Stimulated activated CD8-positive, alpha-beta memory T cell treated with anti-CD3 and anti-CD28 coated beads, Interleukin-2, amount 100 ng/mL, for 1 hour (primary cell): ENCODE results near the gene TNK1.

ENCODE experiments used
- DNase-seq, 2 donors: peaks; one replicate each; pipeline ENCODE4 v3.0.0-alpha.2; 2020; ENCODE audit warnings: low read depth in 2 of 2

The TNK1 gene

DNA sequence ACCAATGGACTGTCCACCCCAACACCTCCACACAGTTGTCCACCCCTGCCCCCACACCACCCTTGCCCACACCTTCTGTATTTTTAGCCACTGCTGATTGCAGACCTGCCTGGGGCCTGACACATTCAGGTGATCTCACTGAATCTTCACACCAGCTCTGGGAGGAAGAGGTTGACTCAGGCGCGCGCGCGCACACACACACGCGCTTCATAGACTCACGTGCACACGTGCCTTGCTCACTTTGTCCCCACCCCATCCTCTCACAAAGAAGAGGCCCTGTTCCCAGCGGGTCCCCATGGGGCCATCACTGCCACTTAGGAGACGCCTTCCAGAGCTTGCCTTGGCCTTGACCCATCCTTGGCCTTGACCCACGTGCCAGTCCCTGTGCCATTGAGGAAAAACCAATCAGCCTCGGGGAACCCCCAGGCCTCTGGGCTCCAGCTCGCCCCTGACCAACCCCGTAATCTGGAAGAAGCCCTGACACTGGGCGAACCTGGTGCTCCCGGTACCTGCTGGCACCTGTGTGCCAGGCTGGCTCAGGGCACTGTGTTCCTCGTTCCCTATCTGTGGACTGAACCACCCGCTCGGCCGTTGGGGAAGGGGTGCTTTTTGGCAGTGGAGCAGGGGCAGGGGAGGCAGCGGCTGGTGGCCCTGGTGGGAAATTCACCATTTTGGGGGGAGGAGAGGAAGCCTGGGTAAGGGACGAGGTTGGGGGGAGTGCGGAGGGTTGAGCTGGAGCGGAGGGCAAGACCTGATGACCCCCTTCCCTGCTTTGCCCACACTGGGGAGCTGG is 29.9 kb downstream of the TNK1 start:
- no peak for DNase-seq

DNA sequence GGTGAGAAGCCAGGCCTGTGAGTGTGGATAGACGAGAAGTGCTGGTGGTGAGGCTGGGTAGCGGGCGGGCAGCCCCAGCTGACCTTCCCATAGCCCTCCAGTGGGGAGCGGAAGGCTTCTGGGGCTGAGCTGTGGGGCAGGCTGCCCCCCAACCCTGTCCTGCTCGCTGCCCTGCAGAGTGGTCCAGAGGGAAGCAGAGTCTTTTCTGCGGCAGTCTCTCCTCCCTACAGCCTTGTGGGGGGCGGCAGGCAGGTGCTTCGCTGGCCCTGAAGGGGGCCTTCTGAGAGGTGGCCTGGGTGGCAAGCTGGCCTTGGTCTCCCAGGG is 30.5 kb downstream of the TNK1 start:
- DNase-seq = no peak

- no peak for DNase-seq
Observed at GRCh38 chr17:7413346-7413985, 32.6 kb downstream of the TNK1 start.

DNA sequence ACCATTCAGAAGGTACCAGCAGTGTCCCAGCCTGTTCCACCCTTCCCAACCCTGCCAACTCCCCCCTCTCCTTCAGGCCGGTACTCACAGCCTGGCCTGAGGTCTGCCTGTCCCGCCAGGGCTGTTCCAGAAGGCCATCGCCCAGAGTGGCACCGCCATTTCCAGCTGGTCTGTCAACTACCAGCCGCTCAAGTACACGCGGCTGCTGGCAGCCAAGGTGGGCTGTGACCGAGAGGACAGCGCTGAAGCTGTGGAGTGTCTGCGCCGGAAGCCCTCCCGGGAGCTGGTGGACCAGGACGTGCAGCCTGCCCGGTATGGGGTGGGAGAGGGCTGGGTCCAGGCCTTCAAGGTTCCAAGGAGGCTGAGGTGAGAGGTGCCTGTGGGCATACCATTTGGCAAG is 33.9 kb downstream of the TNK1 start:
- no peak for DNase-seq

GRCh38 chr17:7415784-7416183 is 34.9 kb downstream of the TNK1 start:
- no peak for DNase-seq

- no peak for DNase-seq
Observed at GRCh38 chr17:7416323-7416722, 35.4 kb downstream of the TNK1 start.

GRCh38 chr17:7417056-7417655 is 36.3 kb downstream of the TNK1 start:
- DNase-seq = no peak

DNA sequence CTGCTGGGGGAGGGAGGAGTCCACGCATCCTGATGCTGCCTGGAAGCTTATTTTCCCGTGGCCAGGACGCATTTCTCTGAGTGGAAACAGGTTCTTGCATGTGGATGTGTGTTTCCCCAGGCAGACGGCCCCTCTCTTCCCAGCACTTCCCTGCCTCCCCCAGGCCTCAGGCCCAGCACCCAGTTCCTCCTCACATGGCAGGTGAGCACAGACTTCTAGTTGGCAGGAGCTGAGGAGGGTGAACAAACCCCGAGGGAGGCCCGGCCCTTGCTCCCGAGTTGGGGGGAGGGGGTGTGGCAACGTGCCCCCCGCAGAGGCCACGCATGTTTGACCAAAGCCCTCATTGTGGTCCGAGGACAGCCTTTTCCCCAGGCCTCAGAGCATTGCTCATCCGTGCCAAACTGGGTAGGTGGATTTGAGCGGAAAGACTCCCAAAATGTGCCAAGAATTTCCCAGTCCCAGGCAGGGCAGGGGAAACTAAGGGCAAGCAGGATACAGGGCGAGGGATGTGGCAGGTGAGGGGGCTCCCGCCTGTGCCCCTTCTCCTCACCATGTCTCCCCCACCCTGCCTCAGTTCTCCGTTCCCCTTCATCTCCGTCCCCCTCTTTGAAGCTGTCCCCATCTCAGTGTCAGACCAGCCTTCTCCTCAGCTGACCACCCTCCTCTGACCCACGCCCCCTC is 37.7 kb downstream of the TNK1 start:
- no peak for DNase-seq

- DNase-seq = no peak
Observed at GRCh38 chr17:7419819-7420610, 39.1 kb downstream of the TNK1 start, which contains the start of gene SPEM1. SPEM1 (plus strand) TSS chr17:7420324; CDS start chr17:7420385, 61 bp downstream.

- no peak for DNase-seq
Observed at GRCh38 chr17:7421186-7421585, 40.3 kb downstream of the TNK1 start.

GRCh38 chr17:7423679-7424078 is 42.8 kb downstream of the TNK1 start:
- no peak for DNase-seq

GRCh38 chr17:7425316-7425715 is 44.4 kb downstream of the TNK1 start, which contains the start of gene SPEM2:
SPEM2 (plus strand) TSS chr17:7425616; CDS start chr17:7425689, 73 bp downstream.
- no peak for DNase-seq

DNA sequence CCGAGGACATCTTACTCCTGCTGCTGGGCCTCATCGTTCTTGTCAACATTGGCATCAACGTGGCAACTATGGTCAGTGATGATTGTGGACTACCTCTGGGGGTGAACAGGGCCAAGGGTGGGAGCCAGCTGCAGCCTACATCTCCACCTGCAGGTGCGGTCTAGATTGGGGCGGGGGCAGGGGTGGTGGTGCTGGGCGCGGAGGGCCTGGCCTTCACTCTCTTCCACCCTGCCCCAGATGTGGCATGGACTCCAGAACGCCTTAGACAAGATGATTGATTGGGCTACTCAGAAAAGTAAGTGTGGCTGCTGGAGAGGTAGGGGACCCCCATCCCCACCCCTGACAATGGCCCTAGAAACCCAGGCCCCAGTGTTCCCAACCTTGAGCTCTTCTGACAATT is 44.9 kb downstream of the TNK1 start:
- no peak for DNase-seq

DNA sequence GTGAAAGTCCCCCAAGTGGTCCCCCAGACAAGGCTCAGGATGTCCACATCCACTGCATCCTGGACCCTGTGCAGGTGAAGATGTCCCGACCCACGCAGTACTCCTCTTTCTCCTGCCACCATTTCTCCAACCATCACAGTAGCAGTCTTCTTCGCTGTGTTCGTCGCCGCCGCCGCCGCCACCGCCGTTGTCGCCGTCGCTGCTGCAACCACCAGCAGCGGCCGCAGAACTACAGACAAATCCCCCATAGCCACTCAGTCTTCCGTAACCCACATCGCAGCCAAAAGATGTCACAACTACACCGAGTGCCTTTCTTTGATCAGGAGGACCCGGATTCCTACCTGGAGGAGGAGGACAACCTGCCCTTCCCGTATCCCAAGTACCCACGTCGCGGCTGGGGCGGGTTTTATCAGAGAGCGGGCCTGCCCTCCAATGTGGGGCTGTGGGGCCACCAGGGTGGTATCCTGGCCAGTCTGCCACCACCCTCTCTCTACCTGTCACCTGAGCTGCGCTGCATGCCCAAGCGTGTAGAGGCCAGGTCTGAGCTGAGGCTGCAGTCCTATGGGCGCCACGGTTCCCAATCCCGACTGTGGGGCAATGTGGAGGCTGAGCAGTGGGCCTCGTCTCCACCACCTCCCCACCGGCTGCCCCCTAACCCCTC is 45.4 kb downstream of the TNK1 start:
- DNase-seq = no peak

- DNase-seq = no peak
Observed at GRCh38 chr17:7426896-7427489, 46.1 kb downstream of the TNK1 start.

DNA sequence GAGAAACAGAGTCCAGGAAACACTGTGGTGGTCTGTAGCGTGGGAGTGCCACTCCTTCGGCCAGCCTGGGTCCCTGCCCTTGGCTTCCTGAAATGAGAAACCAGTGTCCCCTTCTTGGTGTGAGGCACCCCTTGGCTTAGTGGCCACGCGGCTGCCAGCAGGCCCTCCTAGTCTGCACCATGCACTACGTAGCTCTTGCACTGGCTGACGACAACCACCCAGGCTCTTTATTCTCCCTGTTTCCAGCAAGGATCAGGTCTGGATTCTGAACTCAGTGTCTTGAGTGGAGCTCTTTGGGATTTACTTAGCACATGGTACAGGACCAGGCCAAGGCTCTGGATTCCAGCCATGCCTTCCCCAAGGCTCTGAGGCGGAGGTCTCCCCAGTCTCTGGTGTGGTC is 46.7 kb downstream of the TNK1 start:
- DNase-seq = no peak

- no peak for DNase-seq
Observed at GRCh38 chr17:7428557-7428956, 47.7 kb downstream of the TNK1 start, which contains the start of gene SPEM3. SPEM3 (plus strand) TSS chr17:7428857; CDS start chr17:7428903, 46 bp downstream.

DNA sequence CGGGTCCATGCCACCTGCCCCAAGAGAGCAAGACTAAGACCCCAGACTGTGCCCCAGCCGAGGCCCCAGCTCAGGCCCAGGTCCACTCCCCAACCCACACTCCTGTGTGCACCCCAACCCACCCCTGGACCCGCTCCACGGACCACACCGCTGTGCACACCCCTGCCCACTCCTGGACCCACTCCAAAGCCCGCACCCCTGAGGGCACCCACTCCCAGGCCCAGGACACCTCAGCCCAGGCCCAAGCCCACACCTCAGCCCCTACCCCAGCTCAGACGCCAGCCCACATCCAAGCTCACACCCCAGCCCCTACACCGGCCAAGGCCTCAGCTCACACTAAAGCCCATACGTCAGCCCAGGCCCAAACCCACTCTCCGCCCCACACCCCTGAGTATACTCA is 48.8 kb downstream of the TNK1 start:
- DNase-seq = no peak

DNA sequence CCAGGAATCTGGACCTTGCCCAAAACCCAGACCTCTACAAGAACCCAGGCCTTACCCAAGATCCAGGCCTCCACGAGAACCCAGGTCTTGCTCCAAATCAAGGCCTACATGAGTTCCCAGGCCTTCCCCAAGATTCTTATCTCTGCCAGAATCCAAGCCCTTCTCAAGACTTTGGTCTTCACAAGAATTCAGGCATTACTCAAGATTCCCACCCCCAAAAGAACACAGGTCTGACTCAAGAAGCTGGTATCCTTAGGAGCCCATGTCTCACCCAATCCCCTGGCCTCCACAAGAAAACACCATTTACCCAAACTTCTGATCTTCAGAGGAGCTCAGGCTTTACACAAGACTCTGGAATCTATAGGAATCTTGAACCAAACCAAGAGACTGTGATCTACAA is 50.3 kb downstream of the TNK1 start:
- DNase-seq = no peak

- DNase-seq = no peak
Observed at GRCh38 chr17:7432296-7432695, 51.4 kb downstream of the TNK1 start.
